GM12872 (cell line): ENCODE data around the gene OIP5.

Experiments
- CTCF ChIP-seq: IDR thresholded peaks from 3 replicates; pipeline ENCODE4 v1.5.1; 2011; ENCODE audit warnings: low read depth, mild to moderate bottlenecking, low read length, moderate library complexity; ENCODE audit not compliant: insufficient read depth

Gene OIP5

GRCh38 chr15:41332194-41333025 lies at the start of gene OIP5, which contains the start of gene NUSAP1:
Gene OIP5 (minus strand): TSS chr15:41332591. CDS start chr15:41332561, 30 bp downstream.
Gene NUSAP1 (plus strand): TSS chr15:41332881. CDS start chr15:41332958, 77 bp downstream.
- no peak; the same call in 2 of the 3 replicates for TF ChIP-seq CTCF

GRCh38 chr15:41377978-41378377 lies 45.6 kb upstream of the OIP5 start:
- no peak for TF ChIP-seq CTCF

- no peak for TF ChIP-seq CTCF
Observed at GRCh38 chr15:41367418-41367817, 35.0 kb upstream of the OIP5 start.

GRCh38 chr15:41354371-41354770 lies 22.0 kb upstream of the OIP5 start:
- no peak for TF ChIP-seq CTCF

- no peak for TF ChIP-seq CTCF
Observed at GRCh38 chr15:41350057-41350717, 17.8 kb upstream of the OIP5 start.

- no peak for TF ChIP-seq CTCF
Observed at GRCh38 chr15:41347236-41347635, 14.8 kb upstream of the OIP5 start.

GRCh38 chr15:41341519-41341918 lies 9.1 kb upstream of the OIP5 start:
- TF ChIP-seq CTCF, result no peak
